ENCODE results near the gene AP3B2.
"Not testable (repeated sequence)": the region's sequence is repeated elsewhere in the genome, so short reads cannot be mapped to it uniquely, and the experiment has no call there.

Gene AP3B2

DNA sequence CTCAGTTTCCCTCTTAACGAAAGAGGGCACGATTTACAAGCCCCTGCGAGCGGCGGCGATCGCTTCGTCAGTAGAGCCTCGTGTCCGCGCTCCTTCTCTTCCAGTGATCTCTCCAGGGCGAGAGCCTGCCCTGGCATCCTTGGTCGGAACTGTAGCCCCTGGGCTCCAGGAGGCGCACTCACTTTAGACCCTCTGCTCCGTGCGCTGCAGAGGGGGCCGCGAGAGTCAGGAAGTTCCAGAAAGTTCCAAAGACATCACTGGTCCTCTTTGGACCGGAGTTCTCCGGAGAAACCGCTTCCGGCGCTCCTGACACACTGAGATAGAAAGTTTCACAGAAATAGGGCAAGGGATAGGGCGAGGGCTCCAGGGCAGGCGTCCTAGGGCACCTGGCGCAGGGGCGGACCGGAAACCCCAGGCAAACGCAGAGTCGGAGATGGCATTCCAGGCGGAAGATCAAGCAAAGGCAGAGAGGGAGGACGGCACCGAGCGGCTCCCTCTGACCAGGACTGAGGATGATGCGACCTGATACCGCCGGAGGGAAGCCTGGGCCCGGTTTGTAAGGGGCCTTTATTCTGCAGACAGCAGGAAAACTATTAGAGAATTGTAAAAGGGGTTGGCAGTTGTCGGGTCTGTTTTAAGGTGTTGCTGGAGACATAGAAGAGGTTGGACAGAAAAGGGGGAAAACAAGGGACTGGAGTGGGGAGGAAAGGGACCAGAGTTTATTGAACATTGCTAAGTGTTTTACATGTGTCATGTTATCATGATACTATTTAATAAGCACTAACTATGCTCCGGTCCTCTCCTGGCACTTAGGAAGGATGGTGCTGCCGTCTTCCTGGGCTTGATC, 61.2 kb downstream of the AP3B2 start:
- DNase-seq: no peak

DNA sequence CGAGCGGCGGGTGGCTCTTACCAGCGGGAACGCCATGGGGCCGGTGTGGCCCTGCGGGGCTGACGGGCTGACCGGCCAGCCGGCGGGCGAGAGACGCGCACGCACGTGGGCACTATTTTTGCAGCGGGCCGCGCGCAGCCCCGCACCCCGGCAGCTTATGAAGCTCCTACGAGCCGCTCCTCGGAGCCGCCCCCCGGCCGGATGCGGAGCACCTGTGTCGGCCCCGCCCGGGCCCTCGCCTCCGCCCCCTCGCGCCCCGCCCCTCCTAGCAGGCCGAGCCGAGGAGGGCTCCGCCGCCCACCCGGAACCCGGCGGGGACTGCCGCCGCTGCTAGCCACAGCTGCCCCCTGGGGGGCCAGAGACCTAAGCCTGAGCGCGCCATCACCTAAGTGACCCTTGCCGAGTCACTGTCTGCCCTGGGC, 61.8 kb downstream of the AP3B2 start:
- no peak for DNase-seq

DNA sequence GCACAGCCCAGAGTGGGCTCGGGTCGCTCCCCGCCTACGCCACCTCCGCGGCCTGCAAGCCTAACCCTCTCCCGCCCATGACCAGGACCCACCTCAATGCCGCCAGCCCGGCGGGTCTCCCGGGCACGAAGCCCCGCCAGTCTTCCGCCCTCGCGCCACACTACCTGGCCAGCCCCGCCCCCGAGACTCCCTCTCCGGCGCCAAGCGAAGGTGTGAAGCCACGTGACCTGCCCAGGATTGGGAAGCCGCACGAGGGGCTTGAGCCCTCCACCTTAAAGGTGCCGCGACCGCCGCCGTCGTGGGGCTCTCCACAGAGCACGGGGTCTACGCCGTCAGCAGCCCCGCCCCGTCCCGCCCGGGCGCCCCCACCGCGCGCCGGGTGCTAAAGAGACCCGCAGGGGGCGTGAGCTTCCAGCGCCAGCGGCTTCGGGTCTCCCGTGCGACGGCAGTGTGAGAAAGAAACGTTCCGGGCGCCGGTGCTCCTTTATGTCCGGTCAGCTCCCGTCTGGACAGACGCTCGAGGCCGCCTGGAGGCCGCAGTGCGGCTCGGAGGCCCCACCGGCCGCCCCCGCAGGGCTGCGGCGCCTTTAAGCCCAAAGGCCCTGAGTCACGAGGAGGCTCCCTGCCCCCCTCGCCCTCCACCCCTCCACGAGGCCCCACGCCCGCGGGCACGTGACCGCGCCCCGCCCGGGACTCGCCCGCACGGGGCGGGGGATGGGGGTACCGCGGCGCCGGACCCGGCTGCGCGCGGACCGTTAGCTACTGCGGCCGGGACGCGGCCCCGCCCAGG, 62.4 kb downstream of the AP3B2 start, which contains the start of gene CPEB1:
Gene CPEB1 (minus strand): TSS at position 319 of the 790 bp plus-strand sequence. CDS start 18,904 bp downstream, outside the sequence.
- no peak for DNase-seq

DNA sequence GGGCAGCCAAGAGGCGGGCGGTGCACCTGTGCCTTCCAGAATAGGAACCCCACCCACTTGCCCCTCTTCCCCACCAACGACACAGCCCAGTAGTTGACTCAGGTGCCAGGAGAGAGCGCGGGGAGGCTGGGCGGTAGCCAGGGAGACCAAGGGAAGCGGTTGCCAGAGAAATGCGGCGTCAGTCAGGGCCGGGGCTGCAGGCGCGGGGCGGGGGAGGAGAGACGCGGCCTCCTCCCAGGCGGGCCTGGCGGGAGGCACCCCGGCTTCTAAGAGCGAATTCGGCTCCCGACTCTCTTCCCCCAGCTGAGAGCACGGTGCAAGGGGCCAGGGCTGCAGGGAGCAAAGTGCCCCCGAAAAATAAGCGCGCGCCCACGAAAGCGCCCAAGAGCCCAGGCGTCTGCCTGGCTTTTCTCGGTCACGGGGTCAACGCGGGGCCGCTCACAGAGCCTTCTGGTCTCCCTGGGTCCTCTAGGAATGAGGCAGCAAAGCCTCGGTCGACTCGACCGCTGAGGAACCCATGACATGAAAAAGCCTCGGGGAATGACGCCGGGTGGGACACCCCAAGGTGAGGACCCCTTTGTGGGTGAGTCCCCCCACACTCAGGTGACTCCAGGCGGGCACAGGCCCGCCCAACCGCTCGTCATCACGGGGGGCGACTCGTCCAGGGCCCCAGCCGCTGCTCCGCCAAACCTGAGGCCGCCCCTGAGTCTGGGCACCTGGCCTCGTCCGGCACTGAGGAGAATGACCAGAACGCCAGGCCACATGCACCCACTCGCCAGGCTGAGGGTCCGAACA, 63.2 kb downstream of the AP3B2 start:
- peak; percentile 63 for DNase-seq

DNA sequence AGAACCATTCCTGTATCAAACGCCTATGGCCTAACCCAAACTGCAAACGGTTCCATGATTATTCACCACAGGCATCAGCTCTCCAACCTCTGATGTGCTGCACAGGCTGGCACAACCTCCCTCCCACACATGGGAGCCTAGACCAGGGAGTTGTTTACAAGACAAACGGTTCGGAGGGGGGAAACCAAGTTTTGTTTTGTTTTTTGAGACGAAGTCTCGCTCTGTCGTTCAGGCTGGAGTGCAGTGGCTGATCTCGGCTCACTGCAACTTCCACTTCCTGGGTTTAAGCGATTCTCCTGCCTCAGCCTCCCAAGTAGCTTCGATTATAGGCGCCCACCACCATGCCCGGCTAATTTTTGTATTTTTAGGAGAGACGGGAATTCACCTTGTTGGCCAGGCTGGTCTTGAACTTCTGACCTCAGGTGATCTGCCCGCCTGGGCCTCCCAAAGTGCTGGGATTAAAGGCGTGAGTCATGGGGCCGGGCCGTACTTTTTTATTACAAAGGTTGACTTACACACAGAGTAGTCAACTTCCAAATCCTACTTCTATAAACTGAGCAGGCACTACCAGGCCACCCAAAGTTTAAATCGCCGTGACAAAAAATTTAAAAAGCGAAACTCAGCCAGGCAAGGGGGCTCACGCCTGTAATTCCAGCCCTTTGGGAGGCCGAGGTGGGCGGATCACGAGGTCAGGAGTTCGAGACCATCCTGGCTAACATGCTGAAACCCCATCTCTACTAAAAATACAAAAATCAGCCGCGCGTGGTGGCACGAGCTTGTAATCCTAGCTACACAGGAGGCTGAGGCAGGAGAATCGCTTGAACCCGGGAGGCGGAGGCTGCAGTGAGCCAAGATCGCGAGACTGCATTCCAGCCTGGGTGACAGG, 64.5 kb downstream of the AP3B2 start:
- not testable (repeated sequence) for DNase-seq

DNA sequence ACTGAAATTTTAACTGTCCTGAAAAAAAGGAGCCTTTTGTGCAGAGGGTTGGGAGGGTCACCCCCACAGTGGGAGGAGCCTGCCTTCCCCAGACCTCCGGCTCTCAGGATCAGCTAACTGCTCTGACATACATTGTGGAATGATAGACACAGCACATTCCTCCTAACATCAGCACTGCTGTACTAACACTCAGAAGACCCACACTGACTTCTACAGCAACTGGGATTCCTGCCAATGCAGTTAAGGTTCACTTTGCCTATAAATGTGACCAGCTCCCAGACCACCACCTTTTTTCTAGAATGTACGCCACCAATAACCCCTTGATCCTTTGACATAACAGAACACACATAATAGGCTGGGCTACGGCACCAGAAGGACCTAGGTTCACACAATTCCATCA, 65.7 kb downstream of the AP3B2 start:
- no peak for DNase-seq

DNA sequence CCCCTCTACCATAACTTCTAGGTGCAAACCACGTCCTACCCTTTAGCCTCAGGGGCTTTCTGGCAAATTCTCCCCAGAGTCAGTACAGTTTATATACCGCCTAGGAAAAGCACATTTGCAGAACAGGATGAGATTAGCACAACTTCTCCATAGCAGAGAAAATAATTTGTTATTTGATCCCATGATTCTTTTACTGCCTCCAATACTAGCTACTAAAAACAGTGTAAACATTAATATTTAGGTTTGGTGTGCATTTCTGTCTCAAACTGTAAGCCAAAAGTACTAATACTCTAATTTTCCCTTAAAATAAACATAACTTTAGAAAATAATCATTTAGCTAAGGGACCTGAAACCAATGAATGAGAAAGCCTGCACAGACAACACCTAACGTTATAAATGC, 67.0 kb downstream of the AP3B2 start:
- DNase-seq: no peak

DNA sequence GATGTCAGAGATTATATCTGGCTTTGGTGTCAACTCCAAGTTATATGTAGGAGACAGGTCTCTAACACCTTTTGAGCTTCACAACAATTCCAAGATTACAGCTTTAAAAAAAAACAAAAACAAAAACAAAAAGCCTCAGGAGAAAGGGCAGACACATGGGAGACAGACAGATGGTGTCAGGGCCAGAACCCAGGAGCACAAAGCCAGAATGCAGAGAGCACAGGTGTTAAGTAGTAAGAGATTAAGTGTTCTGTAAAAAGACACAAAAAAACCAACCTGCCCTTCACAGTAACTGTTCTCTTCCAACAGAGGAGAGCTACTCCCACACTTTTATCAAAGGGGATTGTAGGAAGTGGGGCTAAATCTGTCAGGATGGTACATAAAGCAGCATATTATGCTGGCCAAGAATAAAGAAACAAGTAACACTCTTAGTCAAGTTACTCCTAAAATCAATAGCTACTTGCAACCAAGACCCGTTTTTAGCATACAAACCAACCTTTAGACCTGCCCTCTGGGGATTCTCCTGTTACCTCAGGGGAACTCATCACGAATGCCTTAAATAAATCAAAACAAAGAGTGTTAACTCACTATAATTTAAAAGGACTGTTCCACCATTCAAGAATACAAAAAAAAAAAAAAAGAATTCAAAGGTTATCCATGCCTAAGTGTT, 68.4 kb downstream of the AP3B2 start:
- no peak for DNase-seq

DNA sequence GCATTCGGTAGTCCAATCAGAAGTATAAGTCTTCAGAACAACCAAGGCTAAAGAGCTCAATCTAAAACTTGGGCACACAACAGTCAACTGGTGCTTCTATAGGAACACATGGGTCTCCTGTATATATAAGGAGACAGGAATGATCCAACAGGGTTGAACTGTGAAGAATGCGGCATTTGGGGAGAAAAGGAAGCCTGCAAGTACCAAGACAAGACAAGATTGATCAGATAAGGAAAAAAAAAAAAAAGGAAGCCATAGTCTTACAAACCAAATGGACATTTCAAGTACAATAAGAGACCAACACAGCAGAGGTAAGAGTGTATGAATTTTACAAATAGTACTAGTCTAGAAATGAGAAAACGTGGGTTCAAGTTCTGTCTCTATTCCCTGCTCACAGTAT, 69.0 kb downstream of the AP3B2 start:
- DNase-seq: no peak

DNA sequence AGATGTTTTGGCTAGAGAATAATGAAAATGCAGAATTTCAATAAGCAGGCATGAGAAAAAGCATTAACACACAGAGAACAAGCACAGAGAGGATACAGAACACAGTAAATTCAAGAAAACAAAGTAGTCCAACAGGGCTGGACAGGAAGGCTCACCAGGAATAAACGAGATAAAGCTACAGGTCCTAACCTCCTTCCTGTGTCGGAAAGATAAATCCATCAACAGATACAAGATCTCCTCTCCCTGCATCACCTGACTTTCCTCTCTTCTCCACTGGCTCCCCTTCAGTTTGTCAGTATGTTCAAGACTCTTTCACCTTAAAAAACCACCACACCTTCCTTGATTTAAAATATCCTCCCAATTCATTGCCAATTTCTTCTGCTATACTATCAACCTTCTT, 73.9 kb downstream of the AP3B2 start:
- DNase-seq: no peak

DNA sequence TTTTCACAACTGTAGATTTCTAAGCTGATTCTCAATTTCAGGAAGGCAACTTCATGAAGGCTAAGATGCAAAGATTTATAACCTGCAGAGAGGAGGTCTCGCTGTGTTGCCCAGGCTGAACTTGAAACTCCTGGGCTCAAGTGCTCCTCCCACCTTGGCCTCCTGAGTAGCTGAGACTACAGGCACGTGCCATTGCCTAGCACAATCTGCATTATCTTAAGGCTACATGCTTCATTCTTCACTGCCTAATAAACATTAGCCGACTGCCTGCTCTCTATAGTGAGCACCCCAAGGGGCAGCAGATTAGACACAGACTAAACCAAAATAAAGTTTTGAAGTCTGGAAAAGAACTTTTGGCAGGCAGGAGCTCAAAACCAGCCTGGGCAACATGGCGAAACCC, 79.6 kb downstream of the AP3B2 start:
- no peak for DNase-seq

DNA sequence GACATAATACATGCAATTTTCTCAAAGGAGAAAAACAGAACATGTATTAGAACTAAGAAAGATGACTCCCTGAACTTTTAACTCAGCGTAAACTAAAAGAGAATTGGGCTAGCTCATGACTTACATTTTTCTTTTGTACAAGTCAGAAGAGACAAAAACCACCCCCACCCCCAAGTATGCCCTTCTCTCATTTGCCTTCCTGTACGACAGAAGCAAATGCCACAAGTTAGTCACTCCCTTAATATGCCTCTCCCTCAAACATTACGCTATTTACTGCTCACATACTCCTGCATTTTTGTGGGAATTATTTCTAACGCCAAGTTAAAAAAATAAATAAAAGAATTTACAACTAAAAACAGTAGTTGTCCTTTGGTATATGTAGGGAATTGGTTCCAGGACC, 84.5 kb downstream of the AP3B2 start:
- no peak for DNase-seq

DNA sequence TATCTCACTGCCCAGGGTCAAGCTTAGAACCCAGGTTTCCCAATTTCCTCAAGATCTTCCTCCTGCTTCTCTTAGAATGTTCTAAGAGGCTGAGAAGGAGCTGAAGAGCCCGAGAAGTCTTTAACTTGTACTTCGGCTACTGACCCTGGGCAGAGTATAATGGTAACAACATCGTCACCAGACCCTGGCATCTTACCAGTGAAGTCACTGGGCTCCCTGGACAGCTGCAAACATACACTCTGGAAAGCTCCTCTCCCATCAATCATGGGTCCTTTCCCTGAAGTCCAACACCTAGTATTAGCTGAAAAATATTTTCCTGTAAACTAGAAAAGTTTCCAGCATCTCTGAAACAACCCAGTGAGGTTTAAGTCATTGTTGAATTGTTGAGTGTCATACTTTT, 85.2 kb downstream of the AP3B2 start:
- no peak for DNase-seq

DNA sequence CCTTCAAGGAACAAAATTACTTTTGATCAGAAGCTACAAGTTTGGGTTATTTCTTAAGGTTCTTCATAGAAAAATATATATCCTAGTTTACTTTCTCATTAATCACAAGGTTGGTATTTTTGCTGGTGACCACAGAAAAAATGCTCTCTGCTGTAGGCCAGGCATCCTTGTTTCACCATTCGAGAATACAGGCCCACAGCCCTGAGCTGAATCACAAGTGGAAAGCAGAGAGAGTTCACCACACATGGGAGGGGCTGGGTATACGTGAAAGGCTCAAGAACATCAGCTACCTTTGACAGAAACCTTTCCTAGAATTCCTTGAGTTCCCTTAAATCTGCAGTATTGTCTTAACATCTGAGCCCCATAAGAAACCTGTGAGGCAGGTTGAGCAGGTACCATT, 85.7 kb downstream of the AP3B2 start:
- DNase-seq: no peak

DNA sequence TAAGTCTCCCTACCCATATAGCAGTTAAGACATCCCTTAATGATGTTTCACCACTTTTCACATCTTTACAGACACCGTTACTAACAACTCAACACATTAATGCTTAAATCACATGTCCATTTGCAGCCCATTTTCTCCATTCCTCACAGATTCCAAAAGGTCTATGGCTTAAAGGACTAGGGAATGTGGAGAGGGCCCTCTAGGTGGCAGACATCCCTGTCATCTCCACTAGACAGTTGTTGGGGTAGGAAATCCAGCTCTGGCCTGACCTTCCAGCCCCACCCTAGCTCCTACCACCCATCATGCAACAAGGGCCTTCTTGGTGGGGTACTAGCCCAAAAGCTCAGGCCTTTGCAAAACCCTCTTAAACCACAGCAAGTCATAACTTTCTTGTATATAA, 87.7 kb downstream of the AP3B2 start:
- no peak for DNase-seq

DNA sequence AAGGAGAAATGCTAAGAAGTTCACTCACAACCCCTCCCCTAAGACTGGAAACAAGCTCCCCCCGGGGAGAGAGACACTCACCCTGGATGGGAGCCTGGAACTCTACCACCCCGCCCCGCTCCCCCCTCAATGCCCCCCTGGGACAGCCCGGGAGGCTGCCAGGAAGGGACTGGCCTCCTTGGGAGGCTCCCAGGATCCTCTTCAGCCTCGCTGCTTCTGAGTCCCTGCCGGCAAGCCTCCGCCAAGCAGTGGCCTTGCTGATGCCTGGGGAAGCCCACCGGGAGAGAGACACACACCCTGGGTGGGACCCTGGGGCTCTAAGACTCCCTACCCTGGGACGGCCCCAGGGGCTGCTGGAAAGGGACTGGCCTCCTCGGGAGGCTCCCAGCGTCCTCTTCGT, 95.9 kb downstream of the AP3B2 start:
- DNase-seq: no peak

DNA sequence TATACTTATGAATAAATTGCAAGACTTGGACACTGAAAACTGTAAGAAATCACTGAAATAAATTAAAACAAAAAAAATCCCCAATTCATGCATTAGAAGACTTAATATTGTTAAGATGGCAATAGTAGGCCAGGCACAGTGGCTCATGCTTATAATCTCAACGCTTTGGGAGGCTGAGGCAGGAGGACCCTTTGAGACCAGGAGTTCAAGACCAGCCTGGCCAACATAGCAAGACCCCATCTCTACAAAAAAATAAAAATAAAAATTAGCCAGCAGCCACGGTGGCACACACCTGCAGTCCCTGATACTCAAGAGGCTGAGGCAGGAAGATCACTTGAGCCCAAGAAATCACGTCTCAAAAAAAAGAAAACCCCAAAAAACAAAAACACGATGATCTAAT, 98.3 kb downstream of the AP3B2 start:
- no peak for DNase-seq
